HG02571 (cell line): ENCODE measurements around the gene RD3L.
"Not testable (repeated sequence)": the region's sequence is repeated elsewhere in the genome, so short reads cannot be mapped to it uniquely, and the experiment has no call there.

ENCODE experiments used
- ATAC-seq: cut with Tn5 transposase; IDR thresholded peaks from one replicate; pipeline ENCODE4 v1.9.1; 2021; ENCODE audit warnings: mild to moderate bottlenecking, moderate library complexity; ENCODE audit not compliant: unreplicated experiment

The RD3L gene

GRCh38 chr14:103941973-103942736, at the start of gene RD3L:
TSS of gene RD3L (minus strand) at chr14:103942529. CDS start at chr14:103941695, 834 bp downstream.
- ATAC-seq = no peak

- ATAC-seq = no peak
These were observed 47.6 kb upstream of the RD3L start for GRCh38 chr14:103989964-103990363.

- no peak for ATAC-seq
These were observed 46.7 kb upstream of the RD3L start for GRCh38 chr14:103989034-103989433.

- ATAC-seq = no peak
These were observed 41.9 kb upstream of the RD3L start for GRCh38 chr14:103984196-103984595.

- ATAC-seq = not testable (repeated sequence)
These were observed 38.4 kb upstream of the RD3L start for GRCh38 chr14:103980623-103981238.

GRCh38 chr14:103974575-103974974, 32.2 kb upstream of the RD3L start:
- ATAC-seq = no peak

GRCh38 chr14:103973354-103973753, 31.0 kb upstream of the RD3L start:
- ATAC-seq = no peak

- ATAC-seq = no peak
These were observed 27.6 kb upstream of the RD3L start for GRCh38 chr14:103969961-103970360.

- no peak for ATAC-seq
These were observed 24.3 kb upstream of the RD3L start for GRCh38 chr14:103966631-103967030.

GRCh38 chr14:103961928-103962578, 19.7 kb upstream of the RD3L start:
- no peak for ATAC-seq

GRCh38 chr14:103960457-103961055, 18.2 kb upstream of the RD3L start:
- ATAC-seq = no peak

- ATAC-seq = no peak
These were observed 6.9 kb upstream of the RD3L start for GRCh38 chr14:103949131-103949790.

GRCh38 chr14:103948442-103948841, 6.1 kb upstream of the RD3L start:
- ATAC-seq = no peak

GRCh38 chr14:103946975-103947374, 4.6 kb upstream of the RD3L start:
- no peak for ATAC-seq

- no peak for ATAC-seq
These were observed 1.3 kb upstream of the RD3L start for GRCh38 chr14:103943673-103944072.

GRCh38 chr14:103941462-103941861, 867 bp downstream of the RD3L start:
- ATAC-seq = no peak

GRCh38 chr14:103935102-103935501, 7.2 kb downstream of the RD3L start:
- ATAC-seq = no peak

GRCh38 chr14:103932791-103933490, 9.4 kb downstream of the RD3L start:
- ATAC-seq = no peak

GRCh38 chr14:103931422-103931821, 10.9 kb downstream of the RD3L start:
- ATAC-seq = no peak

- no peak for ATAC-seq
These were observed 12.2 kb downstream of the RD3L start for GRCh38 chr14:103930051-103930604.
